ENCODE data around the gene GPR150. TPM values are rescaled to one million over a fixed set of nuclear protein-coding genes. Genes with fewer than 3 reads are reported as not detected.

GPR150 gene
- total RNA-seq, 2 experiments from 2014 or later = not detected

GRCh38 chr5:95623706-95624105 is 3.8 kb downstream of the GPR150 start:
- Histone ChIP-seq H3K4me1 (ENCODE audit: insufficient read depth, low read length, poor library complexity, severe bottlenecking) (no peaks in the 10 kb centered on the region), H3K36me3 (ENCODE audit: insufficient read depth, low read length) (no peaks in the 10 kb centered on the region), H3K4me2 (ENCODE audit: low read length) (no peak overlapping the region), H3K9me2 (ENCODE audit: insufficient read depth, low read length) (no peaks in the 10 kb centered on the region), H3K27ac (ENCODE audit: low read depth, low read length, poor library complexity, severe bottlenecking) (no peak overlapping the region), H3K79me2 (ENCODE audit: insufficient read depth, low read depth, low read length) (no peaks in the 10 kb centered on the region), H3K4me3 (ENCODE audit: low read depth, low read length, poor library complexity, severe bottlenecking) (no peak overlapping the region), H3K9me3 (ENCODE audit: low read length) (no peaks in the 10 kb centered on the region), H2AFZ (ENCODE audit: low read length) (no peak overlapping the region), H4K20me1 (ENCODE audit: insufficient read depth, low read length) (no peaks in the 10 kb centered on the region)
- POLR2A ChIA-PET = interaction anchor here (2.4 kb wide), 1 partner anchor 14 kb away, joined by 8 read pairs; no protein-coding TSS in a partner anchor
- intact Hi-C loops (cut with micrococcal nuclease; ENCODE audit: unreplicated experiment) = no loop called here
- no peak for DNase-seq (ENCODE audit: low spot score)
- CTCF ChIA-PET (ENCODE audit: unreplicated experiment) = no interaction called here
- TF ChIP-seq EZH2phosphoT487 (IDR thresholded peaks at IDR 0.05; ENCODE audit: borderline replicate concordance, low read depth, low read length) (no peak), CTCF (conservative IDR thresholded peaks at IDR 0.05; ENCODE audit: low read length) (no peak)
- no TSS peak for BruUV-seq (replicated peaks)

- no TSS peak for BruUV-seq (replicated peaks)
- no peak for DNase-seq (ENCODE audit: low spot score)
- intact Hi-C loops (cut with micrococcal nuclease; ENCODE audit: unreplicated experiment) = no loop called here
- Histone ChIP-seq H3K4me1 (ENCODE audit: insufficient read depth, low read length, poor library complexity, severe bottlenecking) (no peaks in the 10 kb centered on the region), H3K36me3 (ENCODE audit: insufficient read depth, low read length) (no peaks in the 10 kb centered on the region), H3K4me2 (ENCODE audit: low read length) (no peak overlapping the region), H4K20me1 (ENCODE audit: insufficient read depth, low read length) (no peaks in the 10 kb centered on the region), H3K9me3 (ENCODE audit: low read length) (no peaks in the 10 kb centered on the region), H3K9me2 (ENCODE audit: insufficient read depth, low read length) (no peaks in the 10 kb centered on the region), H3K79me2 (ENCODE audit: insufficient read depth, low read depth, low read length) (no peaks in the 10 kb centered on the region), H2AFZ (ENCODE audit: low read length) (no peak overlapping the region), H3K4me3 (ENCODE audit: low read depth, low read length, poor library complexity, severe bottlenecking) (no peak overlapping the region), H3K27ac (ENCODE audit: low read depth, low read length, poor library complexity, severe bottlenecking) (no peak overlapping the region)
- ChIA-PET CTCF (ENCODE audit: unreplicated experiment) (no interaction called here), POLR2A (no interaction called here)
- TF ChIP-seq CTCF (conservative IDR thresholded peaks at IDR 0.05; ENCODE audit: low read length) = no peak
- no peak for TF ChIP-seq EZH2phosphoT487 (IDR thresholded peaks at IDR 0.05; ENCODE audit: borderline replicate concordance, low read depth, low read length)
These were observed 4.5 kb downstream of the GPR150 start for GRCh38 chr5:95624368-95624767.

- H4K20me1 ChIP-seq (ENCODE audit: insufficient read depth, low read length) = no peaks in the 10 kb centered on the region
- peaks cover 4% of the 10 kb centered on the region for H3K4me1 ChIP-seq (ENCODE audit: insufficient read depth, low read length, poor library complexity, severe bottlenecking)
- CTCF ChIA-PET (ENCODE audit: unreplicated experiment) = no interaction called here
- H3K9me2 ChIP-seq (ENCODE audit: insufficient read depth, low read length) = no peaks in the 10 kb centered on the region
- H3K9me3 ChIP-seq (ENCODE audit: low read length) = no peaks in the 10 kb centered on the region
- H3K36me3 ChIP-seq (ENCODE audit: insufficient read depth, low read length) = no peaks in the 10 kb centered on the region
- intact Hi-C loops (cut with micrococcal nuclease; ENCODE audit: unreplicated experiment) = no loop called here
- H3K27ac ChIP-seq (ENCODE audit: low read depth, low read length, poor library complexity, severe bottlenecking) = no peak overlapping the region
- POLR2A ChIA-PET = no interaction called here
- H3K79me2 ChIP-seq (ENCODE audit: insufficient read depth, low read depth, low read length) = no peaks in the 10 kb centered on the region
- no peak for TF ChIP-seq EZH2phosphoT487 (IDR thresholded peaks at IDR 0.05; ENCODE audit: borderline replicate concordance, low read depth, low read length)
- no peak overlapping the region for H3K4me2 ChIP-seq (ENCODE audit: low read length)
- no TSS peak for BruUV-seq (replicated peaks)
- H2AFZ ChIP-seq (ENCODE audit: low read length) = no peak overlapping the region
- no peak overlapping the region for H3K4me3 ChIP-seq (ENCODE audit: low read depth, low read length, poor library complexity, severe bottlenecking)
- no peak for DNase-seq (ENCODE audit: low spot score)
These were observed 6.8 kb downstream of the GPR150 start for GRCh38 chr5:95626701-95627100.

All from OCI-LY7 (cell line).